Ishikawa (cell line): ENCODE measurements around the gene HAPSTR1.

Experiments
- CEBPB ChIP-seq: IDR thresholded peaks from 2 replicates; pipeline ENCODE4 v1.6.1; 2012
- CREB1 ChIP-seq: IDR thresholded peaks from 2 replicates; pipeline ENCODE4 v1.6.1; 2012; ENCODE audit warnings: low read depth
- EGR1 ChIP-seq: IDR thresholded peaks from 2 replicates; pipeline ENCODE4 v1.6.1; 2012
- EP300 ChIP-seq: IDR thresholded peaks from 2 replicates; pipeline ENCODE4 v1.6.1; 2012; ENCODE audit warnings: borderline replicate concordance
- FOXM1 ChIP-seq: IDR thresholded peaks from 2 replicates; pipeline ENCODE4 v1.6.1; 2012; ENCODE audit warnings: low read depth, borderline replicate concordance
- MAX ChIP-seq: IDR thresholded peaks from 2 replicates; pipeline ENCODE4 v1.6.1; 2012
- NFIC ChIP-seq: IDR thresholded peaks from 2 replicates; pipeline ENCODE4 v1.6.1; 2012
- RAD21 ChIP-seq: IDR thresholded peaks from 2 replicates; pipeline ENCODE4 v1.6.1; 2012; ENCODE audit warnings: low read depth
- TAF1 ChIP-seq: IDR thresholded peaks from 2 replicates; pipeline ENCODE4 v1.6.1; 2012; ENCODE audit warnings: low read depth, mild to moderate bottlenecking
- TCF12 ChIP-seq: IDR thresholded peaks from 2 replicates; pipeline ENCODE4 v1.6.1; 2012; ENCODE audit warnings: low read depth
- TEAD4 ChIP-seq: IDR thresholded peaks from 2 replicates; pipeline ENCODE4 v1.6.1; 2012
- YY1 ChIP-seq: IDR thresholded peaks from 2 replicates; pipeline ENCODE4 v1.6.1; 2012; ENCODE audit warnings: low read depth
- ZBTB7A ChIP-seq: IDR thresholded peaks from 2 replicates; pipeline ENCODE4 v1.6.1; 2012; ENCODE audit warnings: low read depth
- TF ChIP-seq, protein P1 (sequence below): IDR thresholded peaks from 2 replicates; pipeline ENCODE4 v1.6.1; 2012; ENCODE audit warnings: low read depth, mild to moderate bottlenecking
- TF ChIP-seq, protein P2 (sequence below): IDR thresholded peaks from 2 replicates; pipeline ENCODE4 v1.6.1; 2012

Gene HAPSTR1

DNA sequence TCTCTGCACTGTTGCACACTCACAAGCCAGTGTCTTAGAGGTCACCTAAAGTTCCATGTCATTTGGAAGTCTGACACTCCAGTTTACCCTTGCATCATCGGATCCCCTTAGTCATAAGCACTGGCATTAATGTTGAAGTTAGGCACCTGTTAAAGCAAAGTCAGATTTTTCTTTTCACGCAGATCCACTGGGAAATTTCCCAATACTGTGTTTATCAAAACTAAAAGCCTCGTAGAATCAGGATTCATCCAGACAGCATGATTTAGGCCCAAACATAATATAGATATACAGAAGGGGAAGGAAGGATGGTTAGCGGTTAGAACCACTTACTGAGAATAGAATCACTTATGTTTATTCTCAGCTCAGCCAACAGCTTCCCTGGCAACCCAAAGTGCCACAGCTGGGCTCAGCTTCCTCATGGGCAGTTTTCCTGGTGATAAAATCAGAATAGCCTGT is 30.1 kb upstream of the HAPSTR1 start:
- TF ChIP-seq NFIC (no peak), FOXM1 (no peak), TCF12 (no peak), YY1 (no peak), RAD21 (no peak), TEAD4 (no peak), ZBTB7A (no peak), EGR1 (no peak), MAX (no peak), TAF1 (no peak)
- TF ChIP-seq, protein P1, sequence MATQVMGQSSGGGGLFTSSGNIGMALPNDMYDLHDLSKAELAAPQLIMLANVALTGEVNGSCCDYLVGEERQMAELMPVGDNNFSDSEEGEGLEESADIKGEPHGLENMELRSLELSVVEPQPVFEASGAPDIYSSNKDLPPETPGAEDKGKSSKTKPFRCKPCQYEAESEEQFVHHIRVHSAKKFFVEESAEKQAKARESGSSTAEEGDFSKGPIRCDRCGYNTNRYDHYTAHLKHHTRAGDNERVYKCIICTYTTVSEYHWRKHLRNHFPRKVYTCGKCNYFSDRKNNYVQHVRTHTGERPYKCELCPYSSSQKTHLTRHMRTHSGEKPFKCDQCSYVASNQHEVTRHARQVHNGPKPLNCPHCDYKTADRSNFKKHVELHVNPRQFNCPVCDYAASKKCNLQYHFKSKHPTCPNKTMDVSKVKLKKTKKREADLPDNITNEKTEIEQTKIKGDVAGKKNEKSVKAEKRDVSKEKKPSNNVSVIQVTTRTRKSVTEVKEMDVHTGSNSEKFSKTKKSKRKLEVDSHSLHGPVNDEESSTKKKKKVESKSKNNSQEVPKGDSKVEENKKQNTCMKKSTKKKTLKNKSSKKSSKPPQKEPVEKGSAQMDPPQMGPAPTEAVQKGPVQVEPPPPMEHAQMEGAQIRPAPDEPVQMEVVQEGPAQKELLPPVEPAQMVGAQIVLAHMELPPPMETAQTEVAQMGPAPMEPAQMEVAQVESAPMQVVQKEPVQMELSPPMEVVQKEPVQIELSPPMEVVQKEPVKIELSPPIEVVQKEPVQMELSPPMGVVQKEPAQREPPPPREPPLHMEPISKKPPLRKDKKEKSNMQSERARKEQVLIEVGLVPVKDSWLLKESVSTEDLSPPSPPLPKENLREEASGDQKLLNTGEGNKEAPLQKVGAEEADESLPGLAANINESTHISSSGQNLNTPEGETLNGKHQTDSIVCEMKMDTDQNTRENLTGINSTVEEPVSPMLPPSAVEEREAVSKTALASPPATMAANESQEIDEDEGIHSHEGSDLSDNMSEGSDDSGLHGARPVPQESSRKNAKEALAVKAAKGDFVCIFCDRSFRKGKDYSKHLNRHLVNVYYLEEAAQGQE, result no peak

GRCh38 chr16:9062301-9062700 is 29.1 kb upstream of the HAPSTR1 start:
- TF ChIP-seq RAD21 (no peak), NFIC (no peak), TCF12 (no peak), TAF1 (no peak), FOXM1 (no peak), EGR1 (no peak), ZBTB7A (no peak), EP300 (no peak), MAX (no peak), CEBPB (no peak), TEAD4 (no peak), YY1 (no peak), CREB1 (no peak)
- TF ChIP-seq, protein P1, result no peak
- TF ChIP-seq, protein P2, sequence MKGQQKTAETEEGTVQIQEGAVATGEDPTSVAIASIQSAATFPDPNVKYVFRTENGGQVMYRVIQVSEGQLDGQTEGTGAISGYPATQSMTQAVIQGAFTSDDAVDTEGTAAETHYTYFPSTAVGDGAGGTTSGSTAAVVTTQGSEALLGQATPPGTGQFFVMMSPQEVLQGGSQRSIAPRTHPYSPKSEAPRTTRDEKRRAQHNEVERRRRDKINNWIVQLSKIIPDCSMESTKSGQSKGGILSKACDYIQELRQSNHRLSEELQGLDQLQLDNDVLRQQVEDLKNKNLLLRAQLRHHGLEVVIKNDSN, result no peak

DNA sequence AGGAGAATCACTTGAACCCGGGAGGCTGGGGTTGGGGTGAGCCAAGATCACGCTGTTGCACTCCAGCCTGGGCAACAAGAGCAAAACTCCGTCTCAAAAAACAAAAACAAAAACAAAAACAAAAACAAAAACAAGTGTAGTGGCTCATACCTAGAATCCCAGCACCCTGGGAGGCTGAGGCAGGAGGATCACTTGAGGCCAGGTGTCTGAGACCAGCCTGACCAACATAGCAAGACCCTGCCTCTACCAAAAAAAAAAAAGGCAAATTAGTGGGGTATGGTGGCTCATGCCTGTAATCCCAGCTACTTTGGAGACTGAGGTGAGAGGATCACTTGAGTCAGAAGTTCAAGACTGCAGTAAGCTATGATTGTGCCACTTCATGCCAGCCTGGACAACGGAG is 26.4 kb upstream of the HAPSTR1 start:
- TF ChIP-seq FOXM1, result no peak

DNA sequence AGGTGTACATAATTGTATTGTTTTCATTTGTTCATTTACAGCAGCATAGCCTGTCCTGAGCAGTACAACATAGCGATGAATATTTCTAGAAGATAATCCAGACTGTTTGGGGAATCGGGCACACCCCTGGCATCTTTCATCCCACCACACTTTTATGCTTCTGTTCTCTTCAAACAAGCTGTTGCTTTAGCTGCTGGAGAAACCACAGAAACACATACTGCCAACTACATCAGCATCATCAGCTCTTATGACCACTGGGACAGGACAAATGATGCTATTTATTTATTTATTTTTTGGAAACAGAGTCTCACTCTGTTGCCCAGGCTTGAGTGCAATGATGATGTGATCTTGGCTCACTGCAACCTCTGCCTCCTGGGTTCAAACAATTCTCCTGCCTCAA is 22.6 kb upstream of the HAPSTR1 start:
- TF ChIP-seq TEAD4 (no peak), TCF12 (no peak), TAF1 (no peak), ZBTB7A (no peak), MAX (no peak), EP300 (no peak), FOXM1 (no peak), EGR1 (no peak)
- TF ChIP-seq, protein P2, result no peak
- TF ChIP-seq, protein P1, result no peak

- no peak for TF ChIP-seq CREB1
- TF ChIP-seq YY1, result no peak
- no peak for TF ChIP-seq EP300
- no peak for TF ChIP-seq RAD21
- no peak for TF ChIP-seq TCF12
- no peak for TF ChIP-seq ZBTB7A
- TF ChIP-seq, protein P1, result no peak
- no peak for TF ChIP-seq NFIC
- no peak for TF ChIP-seq EGR1
- TF ChIP-seq, protein P2, result no peak
- TF ChIP-seq TEAD4, result no peak
Measured at GRCh38 chr16:9070254-9070653, 21.2 kb upstream of the HAPSTR1 start.
